K562 (cell line): ENCODE data around the gene GALNT17. TPM values are rescaled to one million over a fixed set of nuclear protein-coding genes. Genes with fewer than 3 reads are reported as not detected.

ENCODE experiments used
- ATAC-seq: fragments of 200-7000 bp; cut with Tn5 transposase; 3 replicates; pipeline ENCODE4 v1.9.1; 2020; ENCODE audit warnings: moderate library complexity
- BruUV-seq: library from RNA; stranded (reverse); fragments of 400-500 nt; replicated peaks from 2 replicates; lab custom pipeline; 2021; lab: Mats Ljungman, UMichigan
- CTCF ChIA-PET: fragments of 300-600 bp; formaldehyde crosslinking; extraction: SDS; loops from one replicate; lab custom pipeline; 2021; ENCODE audit warnings: low intra/inter-chr PET ratio; lab: Yijun Ruan, JAX
- POLR2A ChIA-PET: fragments of 300-600, 350-650 bp; sonication (Branson Sonifier 250); formaldehyde crosslinking; extraction: SDS; loops from one replicate; lab custom pipeline; 2021; ENCODE audit warnings: antibody characterized with exemption, inconsistent platforms; lab: Yijun Ruan, JAX
- DNase-seq, 4 experiments: peaks; one replicate each; pipeline versions ENCODE4 v3.0.0 to v3.0.0-alpha.2; 2011 to 2018; ENCODE audit warnings: low spot score in 3 of 4, mixed read lengths in 3 of 4; ENCODE audit errors: extremely low read depth in 1 of 4
- FAIRE-seq: peaks from 2 replicates; lab custom pipeline; 2011; peaks lifted over from hg19 to GRCh38; lab: Jason Lieb, UNC
- H2AFZ ChIP-seq: 2 replicates; pipeline ENCODE4 v1.6.0; 2011; ENCODE audit warnings: low read depth, low read length, control low read depth, inconsistent platforms
- H3K27ac ChIP-seq: fragments of 200-600 bp; 3 replicates; pipeline ENCODE4 v1.8.0; 2011; ENCODE audit warnings: low read depth, mild to moderate bottlenecking, control low read depth, inconsistent platforms, low read length, moderate library complexity, mixed read lengths; ENCODE audit errors: extremely low read depth
- H3K27me3 ChIP-seq, 2 experiments: fragments of 300-600 bp in 1 of 2; 2 replicates in 1 of 2; 3 replicates in 1 of 2; pipeline versions ENCODE4 v1.6.0 to v1.8.0; 2011; ENCODE audit warnings: inconsistent platforms in 2 of 2, low read length in 2 of 2, mild to moderate bottlenecking in 1 of 2, mixed read lengths in 1 of 2, moderate library complexity in 1 of 2; ENCODE audit not compliant: control insufficient read depth in 2 of 2, insufficient read depth in 2 of 2
- H3K36me3 ChIP-seq: fragments of 300-600 bp; 3 replicates; pipeline ENCODE4 v1.8.0; 2011; ENCODE audit warnings: mild to moderate bottlenecking, low read length, inconsistent platforms; ENCODE audit not compliant: control insufficient read depth, insufficient read depth
- H3K4me1 ChIP-seq, 2 experiments: fragments of 200-600 bp in 1 of 2; replicated peaks in 1 of 2; 2 replicates in 1 of 2; 3 replicates in 1 of 2; pipeline versions ENCODE4 v1.5.1 to v1.8.0; 2011; ENCODE audit warnings: inconsistent platforms in 2 of 2, low read length in 2 of 2, mild to moderate bottlenecking in 1 of 2, mixed read lengths in 1 of 2, moderate library complexity in 1 of 2; ENCODE audit not compliant: control insufficient read depth in 2 of 2, insufficient read depth in 2 of 2
- H3K4me2 ChIP-seq: 2 replicates; pipeline ENCODE4 v1.6.1; 2011; ENCODE audit warnings: low read length, control low read depth, inconsistent platforms, mixed read lengths; ENCODE audit not compliant: insufficient read depth
- H3K4me3 ChIP-seq: fragments of 200-600 bp; sonication (generic), shearing (Covaris generic); 2 replicates; pipeline ENCODE4 v1.5.1; 2016; ENCODE audit warnings: control low read depth, inconsistent platforms
- H3K79me2 ChIP-seq: fragments of 200-600 bp; 3 replicates; pipeline ENCODE4 v1.8.0; 2011; ENCODE audit warnings: low read length, inconsistent platforms; ENCODE audit not compliant: control insufficient read depth, insufficient read depth
- H3K9ac ChIP-seq, 2 experiments: 2 replicates each; pipeline versions ENCODE4 v1.6.0 to v1.6.1; 2011; ENCODE audit warnings: low read depth in 2 of 2, low read length in 2 of 2, control low read depth in 1 of 2, inconsistent platforms in 1 of 2, mild to moderate bottlenecking in 1 of 2, mixed read lengths in 1 of 2; ENCODE audit not compliant: insufficient read depth in 1 of 2
- H3K9me1 ChIP-seq: one replicate; pipeline ENCODE4 v1.6.0; 2011; ENCODE audit warnings: inconsistent platforms, mild to moderate bottlenecking, low read length, moderate library complexity; ENCODE audit not compliant: control insufficient read depth, insufficient read depth
- H3K9me3 ChIP-seq: replicated peaks from 2 replicates; pipeline ENCODE4 v1.5.1; 2011; ENCODE audit warnings: low read depth, low read length, inconsistent platforms; ENCODE audit not compliant: control insufficient read depth, insufficient read depth
- H4K20me1 ChIP-seq: replicated peaks from 2 replicates; pipeline ENCODE4 v1.6.1; 2011; ENCODE audit warnings: low read length, inconsistent platforms, mixed read lengths; ENCODE audit not compliant: control insufficient read depth, insufficient read depth
- C11orf30 ChIP-seq: fragments of 450-650 bp; IDR thresholded peaks from 2 replicates; pipeline ENCODE4 v1.6.1; 2016; ENCODE audit warnings: low read depth, mild to moderate bottlenecking
- CBX1 ChIP-seq: sonication (generic); IDR thresholded peaks from 2 replicates; pipeline ENCODE4 v1.6.1; 2016; ENCODE audit warnings: antibody characterized with exemption, low read depth, mild to moderate bottlenecking
- ESRRB ChIP-seq: fragments of 250-450 bp; sonication (Bioruptor Pico); IDR thresholded peaks from 2 replicates; pipeline ENCODE4 v1.5.0; 2020; ENCODE audit warnings: mild to moderate bottlenecking, moderate library complexity, borderline replicate concordance
- ETV5 ChIP-seq: sonication (generic); formaldehyde crosslinking; IDR thresholded peaks from 2 replicates; pipeline ENCODE4 v1.4.0; 2020; ENCODE audit warnings: low read depth, mild to moderate bottlenecking, missing genetic modification reagents
- ETV6 ChIP-seq, 3 experiments: fragments of 150-350 bp in 1 of 3; sonication (generic) in 1 of 3; formaldehyde crosslinking in 1 of 3; IDR thresholded peaks; 2 replicates each; pipeline versions ENCODE4 v1.6.1 to v1.8.0; 2014 to 2022; ENCODE audit warnings: borderline replicate concordance in 2 of 3, low read depth in 2 of 3, antibody characterized with exemption in 1 of 3, low read length in 1 of 3, mild to moderate bottlenecking in 1 of 3, missing genetic modification reagents in 1 of 3
- MTA2 ChIP-seq: fragments of 450-650 bp; IDR thresholded peaks from 2 replicates; pipeline ENCODE4 v1.6.1; 2016; ENCODE audit warnings: low read depth
- NFATC3 ChIP-seq: fragments of 450-650 bp; IDR thresholded peaks from 2 replicates; pipeline ENCODE4 v1.6.1; 2017; ENCODE audit warnings: mild to moderate bottlenecking
- NFYB ChIP-seq: IDR thresholded peaks from 2 replicates; pipeline ENCODE4 v1.6.1; 2011; ENCODE audit warnings: mild to moderate bottlenecking, moderate library complexity; ENCODE audit not compliant: insufficient read length; ENCODE audit errors: extremely low read depth
- TAF15 ChIP-seq: fragments of 200-400 bp; formaldehyde crosslinking; IDR thresholded peaks from 2 replicates; pipeline ENCODE4 v1.6.1; 2017; ENCODE audit warnings: mild to moderate bottlenecking, low read depth, low read length, moderate library complexity
- ZBTB17 ChIP-seq: fragments of 450-650 bp; formaldehyde crosslinking; IDR thresholded peaks from 2 replicates; pipeline ENCODE4 v1.4.0; 2020; ENCODE audit warnings: mild to moderate bottlenecking
- ZNF121 ChIP-seq: sonication (generic); formaldehyde crosslinking; conservative IDR thresholded peaks from 2 replicates; pipeline ENCODE4 v1.8.0; 2022; ENCODE audit warnings: missing genetic modification reagents
- ZNF316 ChIP-seq: fragments of 450-650 bp; IDR thresholded peaks from 2 replicates; pipeline ENCODE4 v1.6.1; 2016
- WGBS: fragments of 100-300 bp; shearing (Covaris generic); methylation state at CpG from one replicate; pipeline ENCODE4 v1.1.6; 2016; ENCODE audit warnings: low coverage, mixed read lengths; ENCODE audit not compliant: insufficient coverage; ENCODE audit errors: missing lambda C conversion rate; 5-methylcytosine and 5-hydroxymethylcytosine counted together
- in situ Hi-C: fragments of 300-500 bp; cut with MboI; formaldehyde crosslinking; loops from 4 replicates; pipeline ENCODE4 v1.15.0; 2018; ENCODE audit warnings: inconsistent platforms, mixed read lengths
- intact Hi-C: fragments of 100-400 bp; cut with micrococcal nuclease; formaldehyde crosslinking; loops from 2 replicates; pipeline ENCODE4 v1.14.2; 2022
- polyA plus RNA-seq, 8 experiments: library from polyadenylated mRNA; depleted of rRNA in 4 of 8; stranded (reverse) in 5 of 8; unstranded in 3 of 8; fragments of >200 nt; fragmentation: Nextera tagmentation in 2 of 8; fragmentation: Illumina TruSeq in 1 of 8; extraction: Ambion mirVana in 2 of 8; extraction: Trizol in 1 of 8; gene quantifications; 2 replicates each; pipeline versions ENCODE4 v1.2.1 to v1.2.3, GENCODE V29; 2011 to 2014; ENCODE audit warnings: inconsistent platforms in 1 of 8, missing spikeins in 1 of 8
- total RNA-seq, 7 experiments: library from RNA; depleted of rRNA in 6 of 7; stranded (reverse); fragments of >200 nt in 6 of 7; fragmentation: Illumina TruSeq in 2 of 7; extraction: Trizol in 2 of 7; gene quantifications; 2 replicates each; pipeline versions ENCODE4 v1.2.1 to v1.2.3, GENCODE V29; 2011 to 2021; ENCODE audit warnings: low replicate concordance in 1 of 7
- TF ChIP-seq, protein P1 (sequence below): fragments of 450-650 bp; IDR thresholded peaks from 2 replicates; pipeline ENCODE4 v1.6.1; 2016; ENCODE audit warnings: low read depth, mild to moderate bottlenecking, moderate library complexity
- TF ChIP-seq, protein P2 (sequence below): fragments of 250-450 bp; sonication (Bioruptor Pico); IDR thresholded peaks from 2 replicates; pipeline ENCODE4 v1.8.0; 2022; ENCODE audit warnings: moderate library complexity, mild to moderate bottlenecking, inconsistent platforms
- TF ChIP-seq, protein P3 (sequence below): fragments of 250-450 bp; sonication (Bioruptor Pico); IDR thresholded peaks from 2 replicates; pipeline ENCODE4 v1.4.0; 2020; ENCODE audit warnings: mild to moderate bottlenecking, moderate library complexity

Gene GALNT17
- total and polyA plus RNA-seq, 9 of the 15 experiments (the other 6 are each of a cell fraction or from before 2014, with no cell fraction given): not detected

DNA sequence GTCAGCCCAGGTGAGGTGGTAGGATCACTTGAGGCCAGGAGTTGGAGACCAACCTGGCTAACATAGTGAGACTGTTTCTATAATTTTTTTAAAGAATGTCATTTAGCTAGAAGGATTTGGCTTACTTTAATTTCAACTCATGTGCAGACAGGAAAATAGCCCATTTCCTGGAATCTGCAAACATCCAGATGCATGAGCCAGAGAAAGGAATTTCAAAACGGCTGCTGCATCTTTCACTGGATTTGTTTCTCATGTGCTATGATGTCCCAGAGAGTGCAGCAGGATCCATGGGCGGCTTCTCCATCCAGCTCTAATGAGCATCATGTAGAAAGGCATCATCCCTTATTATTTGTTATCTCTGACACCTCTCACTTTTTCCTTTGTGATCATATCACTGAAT is 149.3 kb downstream of the GALNT17 start:
- in situ Hi-C loops: no loop called here

DNA sequence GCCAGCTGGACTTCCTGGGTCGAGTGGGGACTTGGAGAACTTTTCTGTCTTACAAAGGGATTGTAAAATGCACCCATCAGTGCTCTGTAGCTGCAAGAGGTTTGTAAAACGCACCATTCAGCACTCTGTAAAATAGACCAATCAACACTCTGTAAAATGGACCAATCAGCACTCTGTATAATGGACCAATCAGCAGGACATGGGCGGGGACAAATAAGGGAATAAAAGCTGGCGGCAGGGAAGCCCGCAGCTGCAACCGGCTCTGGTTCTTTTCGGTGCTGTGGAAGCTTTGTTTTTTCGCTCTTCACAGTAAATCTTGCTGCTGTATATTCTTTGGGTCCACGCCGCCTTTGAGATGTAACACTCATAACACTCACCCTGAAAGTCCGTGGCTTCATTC is 151.9 kb downstream of the GALNT17 start:
- BruUV-seq: no TSS peak
- H3K4me3 ChIP-seq: no peak overlapping the region
- no peaks in the 10 kb centered on the region; a peak in 1 of 5 replicates for H3K27me3 ChIP-seq
- H4K20me1 ChIP-seq: no peaks in the 10 kb centered on the region
- H2AFZ ChIP-seq: 0 out of 2 replicates have a peak overlapping the region, but pooled peaks have one; percentile 36
- in situ Hi-C loops: no loop called here
- no peaks in the 10 kb centered on the region for H3K9me1 ChIP-seq
- no peak overlapping the region for H3K9ac ChIP-seq
- H3K4me2 ChIP-seq: peak overlapping the region; percentile 49
- FAIRE-seq: peak; percentile 54
- ChIA-PET POLR2A (no interaction called here), CTCF (no interaction called here)
- 1% methylated on average over 11 of the region's 11 CpGs for WGBS
- no peak overlapping the region for H3K27ac ChIP-seq
- no peaks in the 10 kb centered on the region for H3K9me3 ChIP-seq
- TF ChIP-seq TAF15 (no peak), NFYB (peak; percentile 76), ZNF316 (peak; percentile 46), MTA2 (no peak), ETV6 (IDR thresholded peaks at IDR 0.05; ENCODE audit: borderline replicate concordance in 1 of 2, low read depth in 2 of 2, low read length in 1 of 2) (no peak), ETV6 (CRISPR knock-in tag; IDR thresholded peaks at IDR 0.05; ENCODE audit: borderline replicate concordance) (no peak), ETV5 (CRISPR knock-in tag) (no peak), C11orf30 (0 out of 2 replicates have a peak, but pooled peaks have one; percentile 13)
- TF ChIP-seq, protein P1, sequence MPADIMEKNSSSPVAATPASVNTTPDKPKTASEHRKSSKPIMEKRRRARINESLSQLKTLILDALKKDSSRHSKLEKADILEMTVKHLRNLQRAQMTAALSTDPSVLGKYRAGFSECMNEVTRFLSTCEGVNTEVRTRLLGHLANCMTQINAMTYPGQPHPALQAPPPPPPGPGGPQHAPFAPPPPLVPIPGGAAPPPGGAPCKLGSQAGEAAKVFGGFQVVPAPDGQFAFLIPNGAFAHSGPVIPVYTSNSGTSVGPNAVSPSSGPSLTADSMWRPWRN: no peak
- TF ChIP-seq, protein P2, sequence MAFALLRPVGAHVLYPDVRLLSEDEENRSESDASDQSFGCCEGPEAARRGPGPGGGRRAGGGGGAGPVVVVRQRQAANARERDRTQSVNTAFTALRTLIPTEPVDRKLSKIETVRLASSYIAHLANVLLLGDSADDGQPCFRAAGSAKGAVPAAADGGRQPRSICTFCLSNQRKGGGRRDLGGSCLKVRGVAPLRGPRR (CRISPR knock-in tag): no peak
- peak; percentile 73 for ATAC-seq
- no peaks in the 10 kb centered on the region; a peak in 1 of 5 replicates for H3K4me1 ChIP-seq
- intact Hi-C loops: no loop called here
- DNase-seq: no peak
- H3K79me2 ChIP-seq: no peaks in the 10 kb centered on the region
- no peaks in the 10 kb centered on the region for H3K36me3 ChIP-seq

More for the DNA sequence above, 149.3 kb downstream of the GALNT17 start:
- Histone ChIP-seq H3K27ac (no peak overlapping the region), H3K27me3 (no peaks in the 10 kb centered on the region), H3K9ac (no peak overlapping the region), H3K4me3 (no peak overlapping the region), H3K4me1 (no peaks in the 10 kb centered on the region; a peak in 1 of 5 replicates), H3K79me2 (no peaks in the 10 kb centered on the region), H3K9me1 (no peaks in the 10 kb centered on the region), H2AFZ (no peak overlapping the region), H4K20me1 (no peaks in the 10 kb centered on the region), H3K9me3 (no peaks in the 10 kb centered on the region), H3K4me2 (no peak overlapping the region), H3K36me3 (no peaks in the 10 kb centered on the region)
- FAIRE-seq (no peak), DNase-seq (no peak), ATAC-seq (no peak)
- ChIA-PET CTCF (no interaction called here), POLR2A (interaction anchor here (0.6 kb wide), 1 partner anchor 142 kb away, joined by 5 read pairs; no protein-coding TSS in a partner anchor)
- BruUV-seq: no TSS peak
- 5% methylated on average over 2 of the region's 2 CpGs for WGBS
- TF ChIP-seq, protein P3, sequence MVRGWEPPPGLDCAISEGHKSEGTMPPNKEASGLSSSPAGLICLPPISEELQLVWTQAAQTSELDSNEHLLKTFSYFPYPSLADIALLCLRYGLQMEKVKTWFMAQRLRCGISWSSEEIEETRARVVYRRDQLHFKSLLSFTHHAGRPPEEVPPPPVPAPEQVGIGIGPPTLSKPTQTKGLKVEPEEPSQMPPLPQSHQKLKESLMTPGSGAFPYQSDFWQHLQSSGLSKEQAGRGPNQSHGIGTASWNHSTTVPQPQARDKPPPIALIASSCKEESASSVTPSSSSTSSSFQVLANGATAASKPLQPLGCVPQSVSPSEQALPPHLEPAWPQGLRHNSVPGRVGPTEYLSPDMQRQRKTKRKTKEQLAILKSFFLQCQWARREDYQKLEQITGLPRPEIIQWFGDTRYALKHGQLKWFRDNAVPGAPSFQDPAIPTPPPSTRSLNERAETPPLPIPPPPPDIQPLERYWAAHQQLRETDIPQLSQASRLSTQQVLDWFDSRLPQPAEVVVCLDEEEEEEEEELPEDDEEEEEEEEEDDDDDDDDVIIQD (CRISPR knock-in tag): no peak
- no peak for TF ChIP-seq ZBTB17
- no peak for TF ChIP-seq NFATC3
- no peak for TF ChIP-seq CBX1
- no peak for TF ChIP-seq ESRRB
- no peak for TF ChIP-seq ZNF121 (CRISPR knock-in tag)
- intact Hi-C loops: no loop called here
